HG03159 (cell line): ENCODE results near the gene AMBRA1.
"Not testable (repeated sequence)": the region's sequence is repeated elsewhere in the genome, so short reads cannot be mapped to it uniquely, and the experiment has no call there.

ENCODE experiments used
- ATAC-seq: cut with Tn5 transposase; IDR thresholded peaks from one replicate; pipeline ENCODE4 v1.9.1; 2021; ENCODE audit warnings: mild to moderate bottlenecking, moderate library complexity; ENCODE audit not compliant: unreplicated experiment

The AMBRA1 gene

GRCh38 chr11:46387456-46387855 lies 206.4 kb downstream of the AMBRA1 start:
- ATAC-seq: no peak

- ATAC-seq: no peak
Observed at GRCh38 chr11:46386674-46387073, 207.1 kb downstream of the AMBRA1 start.

- ATAC-seq: no peak
Observed at GRCh38 chr11:46386005-46386578, 207.7 kb downstream of the AMBRA1 start.

- no peak for ATAC-seq
Observed at GRCh38 chr11:46385169-46386004, 208.4 kb downstream of the AMBRA1 start.

GRCh38 chr11:46383974-46384701 lies 209.7 kb downstream of the AMBRA1 start:
- ATAC-seq: no peak

GRCh38 chr11:46383404-46383758 lies 210.4 kb downstream of the AMBRA1 start:
- no peak for ATAC-seq

GRCh38 chr11:46382646-46383403 lies 211.0 kb downstream of the AMBRA1 start:
- no peak for ATAC-seq

GRCh38 chr11:46381819-46382645 lies 211.8 kb downstream of the AMBRA1 start:
- ATAC-seq: no peak

- no peak for ATAC-seq
Observed at GRCh38 chr11:46381048-46381818, 212.6 kb downstream of the AMBRA1 start, which contains the start of gene MDK. TSS of gene MDK (plus strand) at chr11:46381669. CDS start at chr11:46382058, 389 bp downstream.

- ATAC-seq: no peak
Observed at GRCh38 chr11:46380340-46381047, 213.3 kb downstream of the AMBRA1 start.

GRCh38 chr11:46379482-46380293 lies 214.1 kb downstream of the AMBRA1 start:
- ATAC-seq: not testable (repeated sequence)

GRCh38 chr11:46378811-46379481 lies 214.9 kb downstream of the AMBRA1 start:
- ATAC-seq: no peak

GRCh38 chr11:46378296-46378695 lies 215.5 kb downstream of the AMBRA1 start:
- ATAC-seq: no peak

GRCh38 chr11:46377831-46378230 lies 216.0 kb downstream of the AMBRA1 start:
- no peak for ATAC-seq

- ATAC-seq: no peak
Observed at GRCh38 chr11:46377290-46377689, 216.5 kb downstream of the AMBRA1 start.

GRCh38 chr11:46376258-46377050 lies 217.4 kb downstream of the AMBRA1 start:
- no peak for ATAC-seq
